GM12878 (cell line): ENCODE results near the gene ZG16. TPM values are rescaled to one million over a fixed set of nuclear protein-coding genes. Genes with fewer than 3 reads are reported as not detected.

ENCODE experiments used
- BCL3 ChIP-seq: IDR thresholded peaks from 2 replicates; pipeline ENCODE4 v1.6.1; 2011; ENCODE audit warnings: borderline replicate concordance, low read depth, mild to moderate bottlenecking, moderate library complexity, low read length; ENCODE audit not compliant: insufficient read depth, poor library complexity, severe bottlenecking
- E2F4 ChIP-seq: IDR thresholded peaks from 2 replicates; pipeline ENCODE4 v1.6.1; 2012; ENCODE audit warnings: low read depth, low read length, improper control_type of control experiment
- ELK1 ChIP-seq: IDR thresholded peaks from 2 replicates; pipeline ENCODE4 v1.6.1; 2012; ENCODE audit warnings: low read depth, low read length, improper control_type of control experiment
- NFIC ChIP-seq: IDR thresholded peaks from 2 replicates; pipeline ENCODE4 v1.6.1; 2012; ENCODE audit warnings: low read depth, mild to moderate bottlenecking, inconsistent platforms, low read length, moderate library complexity
- NFXL1 ChIP-seq: fragments of 450-650 bp; IDR thresholded peaks from 2 replicates; pipeline ENCODE4 v1.6.1; 2017; ENCODE audit warnings: antibody characterized with exemption, mild to moderate bottlenecking, borderline replicate concordance
- RBBP5 ChIP-seq: fragments of 200-600 bp; sonication (generic); conservative IDR thresholded peaks from 2 replicates; pipeline ENCODE4 v1.6.1; 2016
- SIX5 ChIP-seq: IDR thresholded peaks from 2 replicates; pipeline ENCODE4 v1.6.1; 2011; ENCODE audit warnings: mild to moderate bottlenecking, low read depth, low read length, moderate library complexity; ENCODE audit not compliant: severe bottlenecking
- SKIL ChIP-seq: fragments of 450-650 bp; IDR thresholded peaks from 2 replicates; pipeline ENCODE4 v1.6.1; 2017; ENCODE audit warnings: mild to moderate bottlenecking, low read depth, inconsistent platforms; ENCODE audit not compliant: poor library complexity, severe bottlenecking
- SREBF1 ChIP-seq: IDR thresholded peaks from 2 replicates; pipeline ENCODE4 v1.6.1; 2012; ENCODE audit warnings: mild to moderate bottlenecking, low read length
- TCF7 ChIP-seq: IDR thresholded peaks from 2 replicates; pipeline ENCODE4 v1.6.1; 2014; ENCODE audit warnings: antibody characterized with exemption, borderline replicate concordance
- ZBTB11 ChIP-seq: fragments of 450-650 bp; formaldehyde crosslinking; IDR thresholded peaks from 2 replicates; pipeline ENCODE4 v1.5.0; 2022; ENCODE audit warnings: mild to moderate bottlenecking, missing genetic modification characterization
- ZBTB33 ChIP-seq: fragments of 450-650 bp; IDR thresholded peaks from 2 replicates; pipeline ENCODE4 v1.6.1; 2017; ENCODE audit warnings: mild to moderate bottlenecking
- ZSCAN29 ChIP-seq: fragments of 450-650 bp; IDR thresholded peaks from 2 replicates; pipeline ENCODE4 v1.6.1; 2017; ENCODE audit warnings: mild to moderate bottlenecking, moderate library complexity
- polyA plus RNA-seq, 11 experiments: library from polyadenylated mRNA; depleted of rRNA in 4 of 11; unstranded in 6 of 11; stranded (reverse) in 5 of 11; fragments of >200 nt; fragmentation: Nextera tagmentation in 4 of 11; fragmentation: Illumina TruSeq in 1 of 11; extraction: Ambion mirVana in 4 of 11; extraction: Trizol in 1 of 11; gene quantifications; 1 replicate in 1 of 11; 2 replicates in 10 of 11; pipeline versions ENCODE4 v1.2.1 to v1.2.3, GENCODE V29; 2011 to 2016; ENCODE audit warnings: inconsistent platforms in 2 of 11, missing spikeins in 2 of 11, low read depth in 1 of 11
- total RNA-seq, 4 experiments: library from RNA; depleted of rRNA in 3 of 4; stranded (reverse); fragments of >200 nt in 3 of 4; fragmentation: Illumina TruSeq in 1 of 4; extraction: Trizol in 1 of 4; gene quantifications; 2 replicates each; pipeline versions ENCODE4 v1.2.1 to v1.2.3, GENCODE V29; 2013 to 2021

Gene ZG16
- total and polyA plus RNA-seq, 10 of the 15 experiments (the other 5 are each of a cell fraction or from before 2014, with no cell fraction given): not detected

GRCh38 chr16:29805232-29806098, 27.4 kb downstream of the ZG16 start (continued):
- TF ChIP-seq ZBTB11 (CRISPR knock-in tag): no peak
- TF ChIP-seq NFIC: no peak
- TF ChIP-seq SIX5: peak; percentile 31
- TF ChIP-seq SKIL: no peak
- peak; percentile 82 for TF ChIP-seq BCL3
- TF ChIP-seq RBBP5: no peak
- no peak for TF ChIP-seq ZSCAN29
- no peak; the same call in 1 of the 2 replicates for TF ChIP-seq TCF7
- TF ChIP-seq E2F4: peak; percentile 56; the same call in 1 of the 2 replicates
- no peak for TF ChIP-seq ZBTB33
- TF ChIP-seq ELK1: peak; percentile 57
- TF ChIP-seq NFXL1: no peak
- TF ChIP-seq SREBF1: no peak; the same call in 1 of the 2 replicates
